Sigmoid colon (tissue), 4 donors: ENCODE results near the gene ARHGAP18.

Source experiments
- POLR2A ChIP-seq, 2 donors: fragments of 450-650 bp; IDR thresholded peaks; one replicate each; pipeline ENCODE4 v1.6.1; 2016; ENCODE audit warnings: antibody characterized with exemption in 2 of 2, mild to moderate bottlenecking in 2 of 2, moderate library complexity in 2 of 2
- POLR2AphosphoS5 ChIP-seq, 4 donors: sonication (generic); formaldehyde crosslinking; IDR thresholded peaks; one replicate each; pipeline ENCODE4 v1.6.1; 2017; ENCODE audit warnings: antibody characterized with exemption in 4 of 4
- TF ChIP-seq, protein P1 (sequence below), 4 experiments: fragments of 450-650 bp in 3 of 4; fragments of 200-600 bp in 1 of 4; IDR thresholded peaks; one replicate each; pipeline ENCODE4 v1.5.1; 2016 to 2019; ENCODE audit warnings: antibody characterized with exemption in 4 of 4, mild to moderate bottlenecking in 3 of 4, moderate library complexity in 2 of 4

DNA sequence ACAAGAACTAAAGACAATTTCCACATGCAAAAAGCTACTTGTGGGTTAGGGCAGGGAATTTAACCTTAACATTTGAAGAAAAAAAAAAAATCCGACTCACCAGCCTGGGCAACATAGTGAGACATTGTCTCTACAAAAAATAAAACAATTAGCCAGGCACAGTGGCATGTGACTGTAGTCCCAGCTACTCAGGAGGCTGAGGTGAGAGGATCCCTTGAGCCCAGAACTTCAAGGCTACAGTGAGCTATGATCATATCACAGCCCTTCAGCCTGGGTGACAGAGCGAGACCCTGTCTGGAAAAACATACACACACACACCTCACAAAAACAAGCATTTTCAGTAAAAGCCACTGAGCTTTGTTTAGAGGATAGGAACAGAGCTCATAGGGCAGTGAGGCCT, 56.2 kb downstream of the ARHGAP18 start:
- TF ChIP-seq, protein P1, sequence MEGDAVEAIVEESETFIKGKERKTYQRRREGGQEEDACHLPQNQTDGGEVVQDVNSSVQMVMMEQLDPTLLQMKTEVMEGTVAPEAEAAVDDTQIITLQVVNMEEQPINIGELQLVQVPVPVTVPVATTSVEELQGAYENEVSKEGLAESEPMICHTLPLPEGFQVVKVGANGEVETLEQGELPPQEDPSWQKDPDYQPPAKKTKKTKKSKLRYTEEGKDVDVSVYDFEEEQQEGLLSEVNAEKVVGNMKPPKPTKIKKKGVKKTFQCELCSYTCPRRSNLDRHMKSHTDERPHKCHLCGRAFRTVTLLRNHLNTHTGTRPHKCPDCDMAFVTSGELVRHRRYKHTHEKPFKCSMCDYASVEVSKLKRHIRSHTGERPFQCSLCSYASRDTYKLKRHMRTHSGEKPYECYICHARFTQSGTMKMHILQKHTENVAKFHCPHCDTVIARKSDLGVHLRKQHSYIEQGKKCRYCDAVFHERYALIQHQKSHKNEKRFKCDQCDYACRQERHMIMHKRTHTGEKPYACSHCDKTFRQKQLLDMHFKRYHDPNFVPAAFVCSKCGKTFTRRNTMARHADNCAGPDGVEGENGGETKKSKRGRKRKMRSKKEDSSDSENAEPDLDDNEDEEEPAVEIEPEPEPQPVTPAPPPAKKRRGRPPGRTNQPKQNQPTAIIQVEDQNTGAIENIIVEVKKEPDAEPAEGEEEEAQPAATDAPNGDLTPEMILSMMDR (IDR thresholded peaks at IDR 0.05), result no peak
- TF ChIP-seq POLR2AphosphoS5 (IDR thresholded peaks at IDR 0.05) (no peak), POLR2A (IDR thresholded peaks at IDR 0.05) (no peak)
